ENCODE measurements around the gene CYP46A1.

Gene CYP46A1

GRCh38 chr14:99720941-99721791 is 37.1 kb downstream of the CYP46A1 start:
- H3K27me3 ChIP-seq (replicated peaks; ENCODE audit: control insufficient read depth, insufficient read depth, low read length) = no peaks in the 10 kb centered on the region; the same call in 1 of the 2 replicates
- no peak for TF ChIP-seq CTCF (IDR thresholded peaks at IDR 0.05; ENCODE audit: insufficient read depth, low read length, poor library complexity, severe bottlenecking)
- DNase-seq (ENCODE audit: extremely low read depth, insufficient read length) = no peak

GRCh38 chr14:99721792-99722516 is 37.9 kb downstream of the CYP46A1 start:
- H3K27me3 ChIP-seq (replicated peaks; ENCODE audit: control insufficient read depth, insufficient read depth, low read length) = no peaks in the 10 kb centered on the region; the same call in 1 of the 2 replicates
- no peak overlapping the region for H3K4me3 ChIP-seq (replicated peaks; ENCODE audit: low read depth, low read length)
- no peak for TF ChIP-seq CTCF (IDR thresholded peaks at IDR 0.05; ENCODE audit: insufficient read depth, low read length, poor library complexity, severe bottlenecking)
- DNase-seq (ENCODE audit: extremely low read depth, insufficient read length) = no peak
- H3K36me3 ChIP-seq (ENCODE audit: control insufficient read depth, insufficient read depth, low read length) = no peaks in the 10 kb centered on the region

More at GRCh38 chr14:99720941-99721791, 37.1 kb downstream of the CYP46A1 start:
- Histone ChIP-seq H3K4me3 (replicated peaks; ENCODE audit: low read depth, low read length) (no peak overlapping the region), H3K36me3 (ENCODE audit: control insufficient read depth, insufficient read depth, low read length) (no peaks in the 10 kb centered on the region)

GRCh38 chr14:99722741-99723140 is 38.6 kb downstream of the CYP46A1 start:
- H3K36me3 ChIP-seq (ENCODE audit: control insufficient read depth, insufficient read depth, low read length) = no peaks in the 10 kb centered on the region
- no peaks in the 10 kb centered on the region; the same call in 1 of the 2 replicates for H3K27me3 ChIP-seq (replicated peaks; ENCODE audit: control insufficient read depth, insufficient read depth, low read length)
- no peak overlapping the region for H3K4me3 ChIP-seq (replicated peaks; ENCODE audit: low read depth, low read length)
- no peak for DNase-seq (ENCODE audit: extremely low read depth, insufficient read length)
- TF ChIP-seq CTCF (IDR thresholded peaks at IDR 0.05; ENCODE audit: insufficient read depth, low read length, poor library complexity, severe bottlenecking) = no peak

GRCh38 chr14:99724196-99724891 is 40.2 kb downstream of the CYP46A1 start:
- Histone ChIP-seq H3K4me3 (replicated peaks; ENCODE audit: low read depth, low read length) (no peak overlapping the region), H3K36me3 (ENCODE audit: control insufficient read depth, insufficient read depth, low read length) (no peaks in the 10 kb centered on the region), H3K27me3 (replicated peaks; ENCODE audit: control insufficient read depth, insufficient read depth, low read length) (no peaks in the 10 kb centered on the region; the same call in 1 of the 2 replicates)
- TF ChIP-seq CTCF (IDR thresholded peaks at IDR 0.05; ENCODE audit: insufficient read depth, low read length, poor library complexity, severe bottlenecking) = no peak
- no peak for DNase-seq (ENCODE audit: extremely low read depth, insufficient read length)

GRCh38 chr14:99724939-99725773 is 41.1 kb downstream of the CYP46A1 start:
- TF ChIP-seq CTCF (IDR thresholded peaks at IDR 0.05; ENCODE audit: insufficient read depth, low read length, poor library complexity, severe bottlenecking) = no peak
- no peak for DNase-seq (ENCODE audit: extremely low read depth, insufficient read length)
- no peaks in the 10 kb centered on the region for H3K36me3 ChIP-seq (ENCODE audit: control insufficient read depth, insufficient read depth, low read length)
- no peak overlapping the region for H3K4me3 ChIP-seq (replicated peaks; ENCODE audit: low read depth, low read length)
- H3K27me3 ChIP-seq (replicated peaks; ENCODE audit: control insufficient read depth, insufficient read depth, low read length) = no peaks in the 10 kb centered on the region; the same call in 1 of the 2 replicates

All from GM06990 (cell line).